HG03442 (cell line): ENCODE results near the gene VPS33B.
A peak's percentile ranks its signal among the peaks of the same experiment; 100 is the strongest.
"Not testable (repeated sequence)": the region's sequence is repeated elsewhere in the genome, so short reads cannot be mapped to it uniquely, and the experiment has no call there.

ENCODE experiments used
- ATAC-seq: cut with Tn5 transposase; IDR thresholded peaks from one replicate; pipeline ENCODE4 v1.9.1; 2021; ENCODE audit warnings: mild to moderate bottlenecking, moderate library complexity; ENCODE audit not compliant: unreplicated experiment

Gene VPS33B

DNA sequence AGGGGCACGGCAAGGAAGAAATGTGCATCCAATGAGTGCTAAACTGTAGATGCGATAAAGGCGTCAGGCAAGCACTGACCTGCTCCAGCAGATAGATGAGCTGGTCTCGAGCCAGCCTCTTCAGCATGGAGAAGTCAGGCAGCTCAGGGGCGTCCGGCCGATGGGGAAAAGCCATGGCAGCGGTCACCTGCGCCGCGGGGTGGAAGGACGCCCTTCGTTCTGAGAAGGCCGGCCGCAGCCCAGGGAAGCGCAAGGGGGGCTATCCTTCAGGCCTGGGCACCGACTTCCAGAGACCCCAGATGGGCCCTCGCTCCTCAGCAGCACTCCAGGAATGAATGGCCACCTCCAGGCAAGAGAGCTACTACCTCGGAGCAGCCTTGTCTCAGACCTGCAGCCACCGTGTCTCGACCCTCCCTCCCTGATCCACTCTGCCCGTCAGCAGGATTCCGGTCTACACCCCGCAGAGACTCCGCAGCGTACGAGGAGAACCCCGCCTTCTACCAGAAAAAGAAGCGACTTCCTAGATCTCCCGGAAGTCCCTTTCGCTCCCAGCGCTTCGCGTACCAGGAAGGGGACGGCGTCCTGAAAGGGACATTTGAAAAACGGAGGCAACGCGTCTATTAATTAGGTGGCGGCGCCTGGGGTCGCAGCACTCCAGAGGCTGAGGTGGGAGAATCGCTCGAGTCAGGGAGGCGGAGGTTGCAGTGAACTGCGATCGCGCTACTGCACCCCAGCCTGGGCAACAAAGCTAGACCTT lies at the start of gene VPS33B:
TSS of gene VPS33B (minus strand) at position 520 of the 757 bp plus-strand sequence. CDS start at position 175, 345 bp downstream.
- peak; percentile 68 for ATAC-seq

DNA sequence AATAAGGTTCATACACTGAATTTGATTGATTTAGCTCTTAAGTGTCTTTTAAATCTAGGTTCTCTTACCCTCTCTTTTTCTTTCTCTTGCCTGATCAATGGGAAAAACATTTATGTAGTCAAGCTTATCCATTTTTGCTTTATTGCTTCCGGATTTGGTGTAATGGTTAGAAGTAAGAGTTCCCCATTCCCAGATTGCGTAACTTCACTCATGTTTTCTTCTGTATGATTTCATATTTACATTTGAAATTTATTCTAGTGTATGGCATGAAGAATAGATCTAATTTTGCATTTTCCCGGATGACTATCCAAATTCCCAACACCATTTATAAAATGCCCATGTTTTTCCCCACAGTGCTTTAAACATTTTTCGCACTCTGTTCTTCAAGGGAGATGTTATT lies 49.8 kb upstream of the VPS33B start:
- no peak for ATAC-seq

DNA sequence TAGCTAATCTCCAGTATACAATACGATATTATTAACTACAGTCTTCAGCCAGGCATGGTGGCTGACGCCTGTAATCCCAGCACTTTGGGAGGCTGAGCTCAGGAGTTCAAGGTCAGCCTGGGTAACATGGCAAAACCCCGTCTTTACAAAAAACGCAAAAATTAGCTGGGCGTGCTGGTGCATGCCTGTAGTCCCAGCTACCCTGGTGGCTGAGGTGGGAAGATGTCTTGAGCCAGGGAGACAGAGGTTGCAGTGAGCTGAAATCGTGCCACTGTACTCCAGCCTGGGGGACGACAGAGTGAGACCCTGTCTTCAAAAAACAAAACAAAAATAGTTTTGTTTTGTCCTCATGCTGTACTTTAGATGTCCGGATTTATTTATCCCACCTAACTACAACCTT lies 48.5 kb upstream of the VPS33B start:
- no peak for ATAC-seq

DNA sequence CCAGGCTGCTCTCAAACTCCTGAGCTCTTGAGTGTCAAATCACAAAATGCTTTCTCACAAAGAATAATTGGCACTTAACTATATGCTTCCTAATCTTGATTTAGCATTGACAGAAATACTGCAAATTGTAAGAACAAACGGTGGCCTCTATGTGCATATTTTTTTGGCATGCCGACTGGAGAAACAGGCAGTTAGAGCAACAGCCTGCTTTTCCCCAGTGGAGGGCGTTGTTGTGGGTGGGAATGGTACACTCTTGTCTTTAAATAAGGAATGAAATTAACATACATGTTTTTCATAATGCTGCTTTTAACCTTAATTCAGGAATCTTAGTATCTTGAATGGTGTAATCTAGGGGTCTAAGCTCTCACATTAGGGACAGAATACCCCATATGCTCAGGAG lies 46.6 kb upstream of the VPS33B start:
- no peak for ATAC-seq

DNA sequence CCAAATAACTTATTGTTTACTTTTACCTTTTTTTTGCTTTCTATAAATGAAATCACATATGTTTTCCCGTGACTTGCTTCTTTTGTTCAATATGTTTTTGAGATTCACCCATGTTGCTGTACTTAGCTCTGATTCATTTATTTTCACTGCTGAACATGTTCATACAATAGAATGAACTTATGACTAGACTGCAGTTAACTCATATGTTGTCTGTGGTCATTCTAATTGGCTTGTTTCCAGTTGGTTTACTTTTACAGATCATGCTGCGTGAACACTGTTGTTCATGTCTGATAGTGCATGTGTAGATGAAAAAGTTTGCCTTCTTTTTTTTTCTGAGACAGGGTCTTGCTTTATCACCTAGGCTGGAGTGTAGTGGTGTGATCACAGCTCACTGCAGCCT lies 46.0 kb upstream of the VPS33B start:
- no peak for ATAC-seq

DNA sequence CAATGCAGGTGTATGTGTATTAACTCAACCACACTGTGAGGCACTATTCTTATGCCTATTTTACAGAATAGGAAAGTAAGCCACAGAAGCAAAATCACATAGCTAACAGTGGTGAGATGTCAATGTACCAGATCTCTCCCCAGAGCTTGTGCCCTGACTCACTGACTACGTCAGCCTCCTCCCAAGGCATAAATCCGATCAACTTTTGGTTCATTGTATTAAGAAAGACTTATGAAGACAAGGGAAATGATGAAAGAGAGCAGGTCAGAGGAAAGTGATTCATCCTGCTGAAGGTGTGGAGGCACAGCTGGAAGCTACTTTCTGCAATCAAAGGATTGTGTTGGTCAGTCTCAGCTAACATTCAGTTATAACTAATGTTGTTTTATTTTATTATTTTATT lies 44.6 kb upstream of the VPS33B start:
- ATAC-seq, result no peak

DNA sequence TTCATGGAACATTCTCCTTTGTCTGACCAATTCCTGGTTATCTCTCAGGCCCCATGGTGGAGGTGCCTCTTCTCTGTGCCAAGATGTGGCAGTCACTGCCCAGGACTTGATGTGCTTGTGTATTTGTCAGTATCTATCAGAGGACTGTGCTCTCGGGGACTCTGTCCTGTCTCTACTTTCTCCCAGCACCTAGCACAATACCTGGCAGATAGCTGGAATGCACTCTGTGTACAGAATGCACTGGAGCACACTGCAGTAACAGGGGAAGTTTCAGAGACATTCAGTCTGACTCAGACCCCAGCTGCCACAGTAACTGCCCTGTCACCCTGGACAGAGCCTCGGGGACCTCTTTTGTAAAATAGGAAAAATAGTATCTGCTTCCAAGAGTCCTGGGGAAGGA lies 43.1 kb upstream of the VPS33B start:
- no peak for ATAC-seq

DNA sequence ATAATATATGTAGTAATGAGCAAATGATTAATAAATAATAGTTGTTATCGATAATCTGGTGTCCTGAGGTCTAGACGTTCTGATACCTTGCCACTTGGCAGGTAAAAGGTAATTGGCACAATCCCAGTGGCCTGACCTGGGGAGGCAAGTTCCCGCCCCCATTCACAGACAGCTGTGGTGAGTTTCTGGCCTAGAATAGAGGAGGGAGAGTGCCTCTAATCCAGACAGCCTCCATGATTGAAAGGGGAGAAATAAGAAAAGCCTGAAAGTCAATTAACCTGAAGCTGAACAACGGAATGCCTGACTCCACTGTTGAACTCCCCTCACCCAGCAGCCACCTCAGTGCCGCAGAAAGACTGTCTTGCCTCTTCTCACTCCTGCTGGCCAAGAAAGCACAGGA lies 39.6 kb upstream of the VPS33B start:
- ATAC-seq, result no peak

DNA sequence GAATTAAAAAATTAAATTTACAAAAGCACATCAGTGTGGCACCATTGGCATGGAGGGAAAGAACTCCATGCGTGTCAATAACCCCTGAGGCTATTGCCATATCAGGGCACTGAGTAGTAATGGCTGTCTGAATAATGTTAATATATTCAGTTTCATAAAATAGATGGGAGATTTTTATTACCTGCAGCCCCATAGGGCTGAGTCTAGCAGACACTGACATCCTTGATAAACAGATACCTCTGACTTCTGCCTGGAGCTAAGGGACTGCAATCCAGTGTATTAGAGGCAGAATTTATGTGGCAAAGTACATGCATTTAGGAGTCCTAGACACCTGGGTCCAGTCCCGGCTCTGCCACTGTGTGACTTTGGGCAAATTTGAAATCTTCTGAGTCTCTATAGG lies 38.8 kb upstream of the VPS33B start:
- no peak for ATAC-seq

DNA sequence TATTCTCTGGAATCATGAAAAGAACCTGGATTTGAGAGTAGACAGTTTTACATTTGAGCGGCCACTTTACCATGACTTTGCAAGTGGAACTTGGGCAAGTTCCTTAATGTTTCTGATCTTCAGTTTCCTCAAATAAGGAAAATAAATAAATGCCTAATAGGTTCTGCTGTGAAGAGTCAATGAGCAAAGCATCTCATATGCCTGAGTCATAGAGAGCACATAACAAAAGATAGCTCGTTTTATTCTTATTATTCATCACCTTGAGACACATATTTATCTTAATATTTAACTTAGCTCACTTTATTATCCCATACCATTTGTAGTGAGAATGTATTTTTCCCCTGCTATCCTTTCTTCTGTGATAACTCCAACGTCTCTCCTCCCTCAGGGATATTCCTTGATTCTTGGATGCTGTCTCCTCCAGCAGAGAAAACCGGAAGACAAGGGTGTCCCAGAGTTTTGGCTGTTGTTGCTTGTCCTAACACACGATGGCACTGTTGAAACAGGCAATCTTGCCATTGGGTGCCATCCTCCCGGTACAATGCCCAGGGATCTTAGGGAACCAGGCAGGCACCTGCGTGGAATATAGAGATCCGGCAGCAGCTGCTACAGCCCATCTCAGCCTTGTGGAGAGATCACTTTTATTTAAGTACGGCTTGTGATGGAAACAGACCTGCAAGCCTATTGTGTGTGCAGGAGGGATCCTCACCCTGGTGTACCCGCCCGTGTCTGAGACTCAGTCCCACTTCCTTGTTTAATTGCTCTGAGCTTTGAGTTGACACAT lies 33.3 kb upstream of the VPS33B start:
- no peak for ATAC-seq

DNA sequence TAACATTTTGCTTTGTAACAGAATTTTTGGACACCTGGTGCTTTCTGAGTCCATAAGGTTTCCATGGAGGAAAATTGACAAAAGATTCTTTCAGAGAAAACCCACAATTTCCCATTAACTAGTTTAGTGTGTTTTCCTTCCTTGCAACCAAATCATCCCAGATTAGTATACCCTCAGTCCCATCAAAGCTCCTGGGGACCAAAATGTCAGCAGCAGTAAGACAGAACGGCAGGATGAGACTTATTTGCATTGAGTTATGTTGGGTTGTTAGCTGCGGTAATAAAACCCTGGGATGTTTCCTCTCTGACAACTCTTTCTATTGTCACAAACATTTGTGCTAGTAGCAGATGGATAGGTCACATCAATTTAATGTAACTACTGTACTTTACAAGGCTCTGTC lies 32.4 kb upstream of the VPS33B start:
- ATAC-seq, result no peak

DNA sequence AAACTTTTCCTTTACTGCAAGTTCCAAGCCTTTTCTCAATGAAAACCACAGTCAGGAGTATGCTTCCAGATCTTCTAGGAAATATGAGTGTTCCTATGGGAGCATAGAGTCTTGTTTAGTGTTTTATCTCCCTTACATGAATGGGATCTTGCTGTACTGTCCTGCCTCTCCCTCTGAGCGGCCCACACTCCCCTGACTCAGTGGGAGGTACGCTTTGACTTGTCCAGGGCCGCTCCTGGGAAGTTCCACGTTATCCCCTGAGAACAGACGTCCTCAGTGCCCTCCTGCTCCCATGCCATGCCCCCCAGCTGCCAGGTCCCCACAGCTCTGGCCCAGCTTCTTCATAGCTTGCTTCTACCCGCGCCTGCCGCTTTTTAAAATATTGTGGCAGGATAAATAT lies 28.9 kb upstream of the VPS33B start:
- ATAC-seq, result no peak

DNA sequence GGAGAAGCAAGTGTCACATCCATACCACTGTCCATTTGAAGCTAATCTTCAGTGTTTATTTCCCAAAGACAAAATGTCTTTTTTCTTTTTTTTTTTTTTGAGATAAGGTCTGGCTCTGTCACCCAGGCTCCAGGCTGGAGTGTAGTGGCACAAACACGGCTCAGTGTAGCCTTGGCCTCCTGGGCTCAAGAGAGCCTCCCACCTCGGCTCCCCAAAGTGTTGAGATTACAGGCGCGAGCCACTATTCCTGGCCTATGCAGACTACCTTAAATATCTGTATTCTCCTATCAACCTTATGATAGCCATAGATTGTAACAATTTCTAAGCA lies 27.7 kb upstream of the VPS33B start:
- peak; percentile 17 for ATAC-seq

DNA sequence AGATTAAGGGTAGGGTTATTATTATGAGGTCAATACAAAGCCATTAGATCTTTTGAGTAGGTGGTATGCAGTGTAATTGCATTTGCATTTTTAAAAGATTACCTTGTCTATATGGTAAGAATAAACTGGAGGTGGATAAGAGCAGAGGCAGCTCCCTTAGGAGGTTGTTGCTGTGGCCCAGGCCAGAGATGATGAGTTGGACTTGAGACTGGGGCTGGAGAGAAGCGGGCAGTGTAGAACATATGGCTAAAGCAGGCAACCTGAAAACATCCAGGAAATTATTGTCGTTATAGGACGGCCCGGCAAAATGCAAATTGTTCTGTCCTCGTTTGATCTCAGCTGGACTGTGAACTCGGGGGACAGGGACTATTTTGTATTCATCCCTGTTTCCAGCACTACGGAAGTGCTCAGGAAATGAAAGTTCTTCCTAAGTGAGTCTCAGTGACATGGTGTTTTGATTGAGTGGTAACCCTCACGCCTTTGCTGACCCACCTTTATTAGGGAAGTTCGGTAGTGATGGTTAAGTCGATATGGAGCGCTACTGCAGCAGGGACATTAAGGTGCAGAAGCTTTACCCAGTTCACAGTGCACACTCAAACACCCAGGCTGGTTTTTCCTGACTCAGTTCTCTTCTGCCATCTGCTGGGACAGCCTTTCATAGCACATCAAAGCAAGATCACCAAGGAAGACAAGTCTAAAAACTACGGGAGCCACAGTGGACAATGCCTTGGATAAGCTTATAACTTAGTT lies 27.2 kb upstream of the VPS33B start:
- ATAC-seq, result peak; percentile 75

DNA sequence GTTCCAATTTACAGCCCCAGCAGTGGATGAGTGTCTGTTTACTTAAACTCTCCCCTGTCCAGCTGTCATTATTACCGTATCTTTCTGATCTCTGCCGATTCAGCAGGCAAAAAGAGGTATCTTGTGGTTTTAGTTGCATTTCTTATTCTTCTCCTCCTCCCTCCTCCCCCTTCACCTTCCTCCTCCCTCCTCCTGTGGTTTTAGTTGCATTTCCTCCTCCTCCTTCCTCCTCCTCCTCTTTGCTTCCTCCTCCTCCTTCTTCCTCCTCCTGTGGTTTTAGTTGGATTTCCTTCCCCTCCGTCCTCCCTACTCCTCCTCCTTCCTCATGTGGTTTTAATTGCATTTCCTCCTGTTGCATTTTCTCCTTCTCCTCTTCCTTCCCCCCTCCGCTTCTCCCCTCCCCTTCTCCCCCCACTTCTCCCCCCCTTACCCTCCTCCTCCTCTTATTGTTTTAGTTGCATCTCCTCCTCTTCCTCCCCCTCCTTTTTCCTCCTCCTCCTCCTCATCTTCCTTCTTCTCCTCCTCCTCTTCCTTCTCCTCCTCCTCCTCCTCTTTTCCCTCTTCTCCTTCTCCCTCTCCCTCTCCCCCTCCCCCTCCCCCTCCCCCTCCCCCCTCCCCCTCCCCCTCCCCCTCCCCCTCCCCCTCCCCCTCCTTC lies 25.3 kb upstream of the VPS33B start:
- no peak for ATAC-seq

DNA sequence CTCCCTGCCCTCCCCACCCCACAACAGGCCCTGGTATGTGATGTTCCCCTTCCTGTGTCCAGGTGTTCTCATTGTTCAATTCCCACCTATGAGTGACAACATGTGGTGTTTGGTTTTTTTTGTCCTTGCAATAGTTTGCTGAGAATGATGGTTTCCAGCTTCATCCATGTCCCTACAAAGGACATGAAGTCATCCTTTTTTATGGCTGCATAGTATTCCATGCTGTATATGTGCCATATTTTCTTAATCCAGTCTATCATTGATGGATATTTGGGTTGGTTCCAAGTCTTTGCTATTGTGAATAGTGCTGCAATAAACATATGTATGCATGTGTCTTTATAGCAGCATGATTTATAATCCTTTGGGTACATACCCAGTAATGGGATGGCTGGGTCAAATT lies 23.7 kb upstream of the VPS33B start:
- not testable (repeated sequence) for ATAC-seq

DNA sequence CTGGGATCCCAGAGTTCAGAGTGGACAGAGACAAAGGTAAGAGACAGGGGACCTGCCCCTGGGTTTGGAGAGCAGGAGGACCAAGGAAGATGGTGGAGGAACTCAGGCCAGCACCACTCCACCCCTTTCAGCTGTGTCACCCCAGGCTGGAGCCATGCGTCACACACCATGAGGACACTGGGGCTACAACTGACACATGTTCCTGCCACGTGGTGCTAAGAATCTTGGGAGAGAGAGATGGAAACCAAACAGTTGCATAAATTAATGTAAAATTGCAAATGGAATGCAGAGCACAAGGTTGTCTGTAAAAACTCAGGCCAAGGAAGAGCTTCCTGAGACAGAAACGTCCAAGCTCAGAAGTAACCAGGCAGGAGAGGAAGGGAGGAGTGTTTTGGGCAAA lies 22.7 kb upstream of the VPS33B start:
- ATAC-seq, result no peak

DNA sequence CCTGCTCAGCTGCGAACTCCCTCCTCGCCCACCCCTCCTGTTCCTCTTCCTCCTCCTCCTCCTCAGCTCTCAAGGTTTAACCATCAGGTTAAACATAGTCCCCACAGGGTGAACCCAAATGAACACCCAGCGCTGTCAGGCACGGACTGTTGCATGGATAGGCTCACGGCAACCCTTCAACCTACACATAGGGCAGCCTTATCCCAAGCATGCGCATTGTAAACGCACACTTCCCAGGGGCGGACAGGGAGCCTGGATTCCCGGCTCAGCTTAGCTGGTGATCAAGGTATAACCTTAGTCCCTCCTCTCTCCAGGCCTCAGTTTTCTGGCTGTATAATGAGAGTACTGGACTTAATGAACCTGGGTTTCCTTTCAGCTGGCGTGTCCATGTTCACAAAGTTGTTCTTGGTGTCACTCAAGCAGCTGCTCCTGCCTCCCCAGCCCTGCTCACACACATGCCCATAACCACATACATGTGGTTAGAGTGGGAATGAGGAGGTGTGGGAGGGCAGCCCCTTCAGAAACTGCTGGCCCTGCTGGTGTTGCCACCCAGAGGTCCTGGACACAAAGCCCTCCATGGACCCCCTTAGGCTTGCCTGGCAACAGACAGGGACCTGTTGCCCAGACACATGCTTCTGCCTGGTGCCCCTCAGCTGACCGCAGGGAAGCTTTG lies 20.9 kb upstream of the VPS33B start:
- no peak for ATAC-seq

DNA sequence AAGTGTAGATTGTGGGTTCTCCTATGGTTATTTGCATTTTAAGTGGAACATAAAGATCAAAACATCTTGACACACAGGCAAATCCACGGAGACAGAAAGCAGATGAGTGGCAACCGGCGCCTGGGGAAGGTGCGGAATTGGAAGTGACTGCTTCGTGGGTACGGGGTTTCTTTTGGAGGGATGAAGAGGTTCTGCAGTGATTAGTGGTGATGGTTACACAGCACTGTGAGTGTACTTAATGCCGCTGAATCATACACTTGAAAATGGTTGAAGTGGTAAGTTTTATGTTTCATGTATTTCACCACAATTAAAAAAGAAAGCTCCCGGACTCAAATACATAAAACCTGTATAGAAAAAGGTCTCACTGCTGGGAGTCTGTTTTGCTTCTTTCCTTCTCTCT lies 18.5 kb upstream of the VPS33B start:
- no peak for ATAC-seq

DNA sequence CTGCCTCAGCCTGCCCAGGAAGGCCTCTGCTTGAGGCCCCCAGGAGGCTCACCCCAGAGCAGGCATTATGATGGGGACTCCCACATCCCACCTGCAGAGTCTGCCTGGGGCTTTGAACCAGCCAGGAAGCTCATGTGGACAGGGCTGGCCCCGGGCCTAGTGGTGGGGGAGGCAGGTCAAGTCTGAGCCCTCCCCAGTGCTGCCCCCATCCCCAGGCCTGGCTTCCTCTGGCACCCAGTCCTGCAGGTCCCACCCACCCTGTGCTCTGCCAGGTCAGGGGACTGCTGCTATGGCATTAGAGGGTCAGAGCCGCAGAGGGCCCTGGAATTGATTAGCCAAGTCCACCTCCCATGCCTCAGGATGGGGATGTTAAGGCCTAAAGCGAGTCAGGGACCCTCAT lies 17.6 kb upstream of the VPS33B start:
- no peak for ATAC-seq
